ENCODE measurements around the gene SLC39A2. TPM values are rescaled to one million over a fixed set of nuclear protein-coding genes. Genes with fewer than 3 reads are reported as not detected.
"Not testable (repeated sequence)": the region's sequence is repeated elsewhere in the genome, so short reads cannot be mapped to it uniquely, and the experiment has no call there.

SLC39A2 gene
- total and polyA plus RNA-seq, 2 experiments from 2014 or later: 4.2 to 6.2 TPM

DNA sequence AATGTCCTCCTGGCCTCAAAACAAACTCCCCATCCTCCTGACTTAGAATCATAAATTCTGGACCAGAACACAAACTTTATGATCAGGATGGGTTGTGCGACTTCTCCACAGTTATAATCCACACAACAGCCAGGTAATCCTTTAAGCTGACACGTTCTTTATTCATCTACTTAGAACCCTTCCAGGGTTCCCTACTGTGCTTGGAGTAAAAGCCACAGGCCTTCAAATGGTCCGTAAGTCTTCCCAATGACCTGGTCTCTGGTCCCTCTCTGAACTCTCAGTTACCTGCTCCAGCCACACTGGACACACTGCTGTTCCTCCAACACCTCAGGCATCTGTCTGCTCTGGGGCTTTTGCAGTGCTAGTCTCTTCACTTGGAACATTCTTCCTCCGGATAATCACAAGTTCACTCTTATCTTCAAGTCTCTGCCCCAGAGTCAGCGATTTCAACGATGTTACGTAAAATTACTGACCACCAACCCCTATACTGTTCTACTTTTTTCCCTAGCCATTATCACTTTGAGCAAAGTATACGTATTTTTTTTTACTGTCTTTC is 41.4 kb downstream of the SLC39A2 start:
- Histone ChIP-seq H3K27ac (no peak overlapping the region), H3K36me3 (replicated peaks; ENCODE audit: insufficient read depth, low read depth) (no peaks in the 10 kb centered on the region), H3K4me2 (no peak overlapping the region), H2AFZ (no peak overlapping the region), H3K9me2 (replicated peaks; ENCODE audit: insufficient read depth) (no peaks in the 10 kb centered on the region), H4K20me1 (ENCODE audit: insufficient read depth, poor library complexity, severe bottlenecking) (no peaks in the 10 kb centered on the region), H3K4me1 (ENCODE audit: insufficient read depth) (peaks cover 19% of the 10 kb centered on the region), H3K79me2 (no peaks in the 10 kb centered on the region), H3K9me3 (ENCODE audit: low read depth) (no peaks in the 10 kb centered on the region), H3K27me3 (no peaks in the 10 kb centered on the region), H3K4me3 (no peak overlapping the region)
- TF ChIP-seq EZH2 (IDR thresholded peaks at IDR 0.05; ENCODE audit: borderline replicate concordance) (no peak), EZH2phosphoT487 (IDR thresholded peaks at IDR 0.05; ENCODE audit: low read depth, severe bottlenecking, unreplicated experiment) (no peak)
- TF ChIP-seq, protein P1, sequence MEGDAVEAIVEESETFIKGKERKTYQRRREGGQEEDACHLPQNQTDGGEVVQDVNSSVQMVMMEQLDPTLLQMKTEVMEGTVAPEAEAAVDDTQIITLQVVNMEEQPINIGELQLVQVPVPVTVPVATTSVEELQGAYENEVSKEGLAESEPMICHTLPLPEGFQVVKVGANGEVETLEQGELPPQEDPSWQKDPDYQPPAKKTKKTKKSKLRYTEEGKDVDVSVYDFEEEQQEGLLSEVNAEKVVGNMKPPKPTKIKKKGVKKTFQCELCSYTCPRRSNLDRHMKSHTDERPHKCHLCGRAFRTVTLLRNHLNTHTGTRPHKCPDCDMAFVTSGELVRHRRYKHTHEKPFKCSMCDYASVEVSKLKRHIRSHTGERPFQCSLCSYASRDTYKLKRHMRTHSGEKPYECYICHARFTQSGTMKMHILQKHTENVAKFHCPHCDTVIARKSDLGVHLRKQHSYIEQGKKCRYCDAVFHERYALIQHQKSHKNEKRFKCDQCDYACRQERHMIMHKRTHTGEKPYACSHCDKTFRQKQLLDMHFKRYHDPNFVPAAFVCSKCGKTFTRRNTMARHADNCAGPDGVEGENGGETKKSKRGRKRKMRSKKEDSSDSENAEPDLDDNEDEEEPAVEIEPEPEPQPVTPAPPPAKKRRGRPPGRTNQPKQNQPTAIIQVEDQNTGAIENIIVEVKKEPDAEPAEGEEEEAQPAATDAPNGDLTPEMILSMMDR (IDR thresholded peaks at IDR 0.05; ENCODE audit: poor library complexity): no peak
- DNase-seq (ENCODE audit: low spot score): no peak
- WGBS (ENCODE audit: low lambda C conversion rate, missing lambda C conversion rate): 65% methylated on average over 8 of the region's 8 CpGs

DNA sequence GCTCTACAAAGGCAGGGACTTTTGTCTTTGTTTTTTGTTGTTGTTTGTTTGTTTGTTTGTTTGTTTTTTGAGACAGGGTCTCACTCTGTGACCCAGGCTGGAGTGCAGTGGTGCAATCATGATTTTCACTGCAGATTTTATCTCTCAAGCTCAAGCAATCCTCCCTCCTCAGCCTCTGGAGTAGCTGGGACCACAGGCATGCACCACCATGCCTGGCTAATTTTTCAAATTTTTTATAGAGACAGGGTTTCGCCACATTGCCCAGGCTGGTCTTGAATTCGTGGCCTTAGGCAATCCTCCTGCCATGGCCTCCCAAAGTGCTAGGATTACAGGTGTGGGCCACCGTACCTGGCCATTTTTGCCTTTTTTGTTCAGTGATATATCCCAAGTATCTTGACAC is 41.8 kb downstream of the SLC39A2 start:
- H3K79me2 ChIP-seq; H3K4me2 ChIP-seq; DNase-seq (ENCODE audit: low spot score); H2AFZ ChIP-seq; H3K4me3 ChIP-seq; H3K27me3 ChIP-seq; H3K36me3 ChIP-seq (replicated peaks; ENCODE audit: insufficient read depth, low read depth); H3K27ac ChIP-seq; H3K9me3 ChIP-seq (ENCODE audit: low read depth); H4K20me1 ChIP-seq (ENCODE audit: insufficient read depth, poor library complexity, severe bottlenecking); H3K9me2 ChIP-seq (replicated peaks; ENCODE audit: insufficient read depth): not testable (repeated sequence)
- 84% methylated on average over 3 of the region's 3 CpGs for WGBS (ENCODE audit: low lambda C conversion rate, missing lambda C conversion rate)
- peaks cover 19% of the 10 kb centered on the region for H3K4me1 ChIP-seq (ENCODE audit: insufficient read depth)

DNA sequence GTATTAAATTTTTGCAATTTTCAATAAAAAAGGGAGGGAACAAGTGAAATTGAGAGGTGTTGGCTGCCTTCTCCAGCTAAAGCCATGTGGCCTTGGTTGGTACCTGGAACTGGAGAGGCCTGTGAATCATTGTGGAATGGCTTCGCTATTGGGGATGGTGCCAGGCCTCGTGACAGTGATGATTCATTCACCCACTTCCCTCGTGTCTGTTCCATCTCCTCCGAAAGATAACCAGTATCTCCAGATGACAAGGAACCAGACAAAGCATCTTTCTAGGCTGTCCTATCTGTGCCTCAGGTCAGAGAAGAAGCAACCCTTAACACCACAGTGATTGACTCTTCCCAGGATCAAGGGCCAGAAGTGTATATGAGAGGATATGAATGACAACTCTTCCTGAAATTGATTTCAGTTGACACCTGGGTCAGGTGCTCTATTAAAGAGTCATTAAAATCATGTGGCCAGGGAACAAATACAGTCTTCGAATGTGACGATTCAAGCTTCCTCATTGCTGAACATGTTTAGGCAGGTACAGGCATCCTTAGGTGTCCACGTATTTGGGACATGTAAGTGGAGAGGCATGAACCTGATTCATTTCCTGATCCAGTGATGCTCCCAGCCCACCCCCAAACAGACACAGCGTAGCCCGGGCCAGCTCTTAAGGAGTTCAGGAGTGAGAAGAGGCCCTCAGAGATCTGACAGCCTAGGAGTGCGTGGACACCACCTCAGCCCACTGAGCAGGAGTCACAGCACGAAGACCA is 42.8 kb downstream of the SLC39A2 start, which contains the start of gene RNASE7:
RNASE7 (plus strand) TSS at position 687 of the 758 bp plus-strand sequence. CDS start 631 bp downstream, outside the sequence.
- H3K4me3 ChIP-seq: no peak within 1 kb of the TSS
- TF ChIP-seq EZH2 (IDR thresholded peaks at IDR 0.05; ENCODE audit: borderline replicate concordance) (no peak), EZH2phosphoT487 (IDR thresholded peaks at IDR 0.05; ENCODE audit: low read depth, severe bottlenecking, unreplicated experiment) (no peak)
- TF ChIP-seq, protein P1 (IDR thresholded peaks at IDR 0.05; ENCODE audit: poor library complexity): no peak
- no peaks in the 10 kb centered on the region for H3K9me3 ChIP-seq (ENCODE audit: low read depth)
- H4K20me1 ChIP-seq (ENCODE audit: insufficient read depth, poor library complexity, severe bottlenecking): no peaks in the 10 kb centered on the region
- no peak within 1 kb of the TSS for H3K4me2 ChIP-seq
- no peaks in the 10 kb centered on the region for H3K27me3 ChIP-seq
- no peak for DNase-seq (ENCODE audit: low spot score)
- no peaks in the 10 kb centered on the region for H3K79me2 ChIP-seq
- no peaks in the 10 kb centered on the region for H3K36me3 ChIP-seq (replicated peaks; ENCODE audit: insufficient read depth, low read depth)
- WGBS (ENCODE audit: low lambda C conversion rate, missing lambda C conversion rate): 80% methylated on average over 11 of the region's 11 CpGs
- H3K27ac ChIP-seq: no peak within 1 kb of the TSS
- H2AFZ ChIP-seq: no peak within 1 kb of the TSS
- H3K4me1 ChIP-seq (ENCODE audit: insufficient read depth): peaks cover 19% of the 10 kb centered on the region
- no peaks in the 10 kb centered on the region for H3K9me2 ChIP-seq (replicated peaks; ENCODE audit: insufficient read depth)

DNA sequence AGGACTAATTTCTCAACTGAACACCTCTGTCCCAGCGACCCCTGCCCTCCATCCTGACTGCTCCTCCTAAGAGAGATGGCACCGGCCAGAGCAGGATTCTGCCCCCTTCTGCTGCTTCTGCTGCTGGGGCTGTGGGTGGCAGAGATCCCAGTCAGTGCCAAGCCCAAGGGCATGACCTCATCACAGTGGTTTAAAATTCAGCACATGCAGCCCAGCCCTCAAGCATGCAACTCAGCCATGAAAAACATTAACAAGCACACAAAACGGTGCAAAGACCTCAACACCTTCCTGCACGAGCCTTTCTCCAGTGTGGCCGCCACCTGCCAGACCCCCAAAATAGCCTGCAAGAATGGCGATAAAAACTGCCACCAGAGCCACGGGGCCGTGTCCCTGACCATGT is 43.8 kb downstream of the SLC39A2 start:
- peaks cover 19% of the 10 kb centered on the region for H3K4me1 ChIP-seq (ENCODE audit: insufficient read depth)
- no peaks in the 10 kb centered on the region for H3K27me3 ChIP-seq
- no peaks in the 10 kb centered on the region for H3K79me2 ChIP-seq
- no peak overlapping the region for H3K4me3 ChIP-seq
- no peak for TF ChIP-seq EZH2 (IDR thresholded peaks at IDR 0.05; ENCODE audit: borderline replicate concordance)
- H3K36me3 ChIP-seq (replicated peaks; ENCODE audit: insufficient read depth, low read depth): no peaks in the 10 kb centered on the region
- H3K9me2 ChIP-seq (replicated peaks; ENCODE audit: insufficient read depth): no peaks in the 10 kb centered on the region
- no peaks in the 10 kb centered on the region for H3K9me3 ChIP-seq (ENCODE audit: low read depth)
- no peak for DNase-seq (ENCODE audit: low spot score)
- H3K27ac ChIP-seq: no peak overlapping the region
- H3K4me2 ChIP-seq: no peak overlapping the region
- 88% methylated on average over 8 of the region's 8 CpGs for WGBS (ENCODE audit: low lambda C conversion rate, missing lambda C conversion rate)
- H2AFZ ChIP-seq: no peak overlapping the region
- H4K20me1 ChIP-seq (ENCODE audit: insufficient read depth, poor library complexity, severe bottlenecking): no peaks in the 10 kb centered on the region
